ENCODE measurements around the gene CRTC3.
"Not testable (repeated sequence)": the region's sequence is repeated elsewhere in the genome, so short reads cannot be mapped to it uniquely, and the experiment has no call there.

DNA sequence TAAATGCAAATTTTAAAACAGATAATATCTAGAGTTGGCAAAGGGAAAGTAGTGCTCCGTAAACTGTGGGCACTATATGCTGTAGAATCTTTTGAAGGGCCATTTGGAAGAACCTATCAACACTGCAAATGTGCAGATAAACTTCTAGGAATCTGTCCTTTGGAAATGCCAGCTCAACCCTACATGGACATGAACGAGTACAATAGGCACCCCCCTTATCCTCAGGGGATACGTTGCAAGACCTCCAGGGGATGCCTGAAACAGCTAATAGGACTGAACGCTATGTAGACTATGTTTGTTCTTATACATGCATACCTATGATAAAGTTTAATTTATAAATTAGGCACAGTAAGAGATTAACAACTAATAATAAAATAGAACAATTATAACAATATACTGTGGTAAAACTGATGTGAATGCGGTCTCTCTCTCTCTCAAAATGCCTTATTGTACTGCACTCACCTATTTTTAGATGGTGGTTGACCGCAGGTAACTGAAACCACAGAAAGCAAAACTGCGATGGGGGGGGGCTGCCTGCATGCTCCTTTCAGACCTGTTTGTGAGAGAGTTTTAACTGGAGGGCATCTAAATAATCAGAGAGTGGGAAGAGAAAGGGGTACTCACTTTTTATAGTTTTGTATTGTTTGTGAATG is 127.9 kb downstream of the CRTC3 start:
- TF ChIP-seq, protein P1, sequence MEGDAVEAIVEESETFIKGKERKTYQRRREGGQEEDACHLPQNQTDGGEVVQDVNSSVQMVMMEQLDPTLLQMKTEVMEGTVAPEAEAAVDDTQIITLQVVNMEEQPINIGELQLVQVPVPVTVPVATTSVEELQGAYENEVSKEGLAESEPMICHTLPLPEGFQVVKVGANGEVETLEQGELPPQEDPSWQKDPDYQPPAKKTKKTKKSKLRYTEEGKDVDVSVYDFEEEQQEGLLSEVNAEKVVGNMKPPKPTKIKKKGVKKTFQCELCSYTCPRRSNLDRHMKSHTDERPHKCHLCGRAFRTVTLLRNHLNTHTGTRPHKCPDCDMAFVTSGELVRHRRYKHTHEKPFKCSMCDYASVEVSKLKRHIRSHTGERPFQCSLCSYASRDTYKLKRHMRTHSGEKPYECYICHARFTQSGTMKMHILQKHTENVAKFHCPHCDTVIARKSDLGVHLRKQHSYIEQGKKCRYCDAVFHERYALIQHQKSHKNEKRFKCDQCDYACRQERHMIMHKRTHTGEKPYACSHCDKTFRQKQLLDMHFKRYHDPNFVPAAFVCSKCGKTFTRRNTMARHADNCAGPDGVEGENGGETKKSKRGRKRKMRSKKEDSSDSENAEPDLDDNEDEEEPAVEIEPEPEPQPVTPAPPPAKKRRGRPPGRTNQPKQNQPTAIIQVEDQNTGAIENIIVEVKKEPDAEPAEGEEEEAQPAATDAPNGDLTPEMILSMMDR (IDR thresholded peaks at IDR 0.05; ENCODE audit: poor library complexity) = not testable (repeated sequence)
- not testable (repeated sequence) for TF ChIP-seq EZH2 (IDR thresholded peaks at IDR 0.05; ENCODE audit: borderline replicate concordance)
